Natural killer cell treated with Interleukin-12 subunit alpha and Interleukin-12 subunit beta and Interleukin-15 and Interleukin-18, amount 100 ng/mL, for 72 hours (primary cell): ENCODE results near the gene OSBP. TPM values are rescaled to one million over a fixed set of nuclear protein-coding genes. Genes with fewer than 3 reads are reported as not detected.

Experiments
- ATAC-seq, 2 donors: fragments of 150-1000 bp; cut with Tn5 transposase in 1 of 2; sonication (Bioruptor Pico), chemical (Tn5 transposase) in 1 of 2; 2 replicates each; pipeline ENCODE4 v1.10.0; 2021
- DNase-seq: peaks from one replicate; pipeline ENCODE4 v3.0.0; 2022; ENCODE audit warnings: low spot score
- H3K27ac Mint-ChIP-seq, 2 donors: 1 replicate in 1 of 2; 2 replicates in 1 of 2; pipeline ENCODE4 v1.8.0; 2022; ENCODE audit warnings: mixed read lengths in 2 of 2, mild to moderate bottlenecking in 1 of 2, moderate library complexity in 1 of 2
- H3K27me3 Mint-ChIP-seq, 2 donors: 1 replicate in 1 of 2; 2 replicates in 1 of 2; pipeline ENCODE4 v1.8.0; 2022; ENCODE audit warnings: mixed read lengths in 2 of 2
- H3K36me3 Mint-ChIP-seq: one replicate; pipeline ENCODE4 v1.8.0; 2022; ENCODE audit warnings: mixed read lengths
- H3K4me1 Mint-ChIP-seq, 2 donors: 1 replicate in 1 of 2; 2 replicates in 1 of 2; pipeline ENCODE4 v1.8.0; 2022; ENCODE audit warnings: low read depth in 2 of 2, mixed read lengths in 2 of 2, mild to moderate bottlenecking in 1 of 2
- H3K4me3 Mint-ChIP-seq: one replicate; pipeline ENCODE4 v1.8.0; 2022; ENCODE audit warnings: mixed read lengths
- H3K9me3 Mint-ChIP-seq: 2 replicates; pipeline ENCODE4 v1.8.0; 2022; ENCODE audit warnings: mixed read lengths
- total RNA-seq, 2 donors: library from RNA; stranded (reverse); gene quantifications; one replicate each; pipeline ENCODE4 v1.2.3, GENCODE V29; 2022

The OSBP gene
- total RNA-seq, 2 donors from 2014 or later, result 40.5 to 45.2 TPM

GRCh38 chr11:59578369-59578768 is 37.2 kb downstream of the OSBP start:
- Mint-ChIP-seq H3K4me1 (no peaks in the 10 kb centered on the region), H3K4me3 (no peak overlapping the region), H3K9me3 (no peaks in the 10 kb centered on the region), H3K27me3 (no peaks in the 10 kb centered on the region), H3K27ac (no peak overlapping the region), H3K36me3 (peaks cover 46% of the 10 kb centered on the region)
- no peak for ATAC-seq
- no peak for DNase-seq

GRCh38 chr11:59575505-59575904 is 40.1 kb downstream of the OSBP start:
- Mint-ChIP-seq H3K4me1 (no peaks in the 10 kb centered on the region), H3K4me3 (no peak overlapping the region), H3K27ac (no peak overlapping the region), H3K36me3 (peaks cover 41% of the 10 kb centered on the region), H3K9me3 (no peaks in the 10 kb centered on the region), H3K27me3 (no peaks in the 10 kb centered on the region)
- DNase-seq (no peak), ATAC-seq (no peak)

- Mint-ChIP-seq H3K36me3 (peaks cover 36% of the 10 kb centered on the region), H3K4me3 (no peak overlapping the region)
Measured at GRCh38 chr11:59574932-59575502, 40.6 kb downstream of the OSBP start.

GRCh38 chr11:59574467-59574866 is 41.1 kb downstream of the OSBP start:
- peaks cover 31% of the 10 kb centered on the region for H3K36me3 Mint-ChIP-seq
- no peak overlapping the region for H3K27ac Mint-ChIP-seq
- ATAC-seq, result no peak
- no peak overlapping the region for H3K4me3 Mint-ChIP-seq
- no peaks in the 10 kb centered on the region for H3K27me3 Mint-ChIP-seq
- H3K9me3 Mint-ChIP-seq, result no peaks in the 10 kb centered on the region
- DNase-seq, result no peak
- no peaks in the 10 kb centered on the region for H3K4me1 Mint-ChIP-seq

More at GRCh38 chr11:59574932-59575502, 40.6 kb downstream of the OSBP start:
- Mint-ChIP-seq H3K27ac (no peak overlapping the region), H3K4me1 (no peaks in the 10 kb centered on the region), H3K27me3 (no peaks in the 10 kb centered on the region), H3K9me3 (no peaks in the 10 kb centered on the region)
- no peak for DNase-seq
- ATAC-seq, result no peak

- no peak for DNase-seq
- Mint-ChIP-seq H3K4me1 (no peaks in the 10 kb centered on the region), H3K27me3 (no peaks in the 10 kb centered on the region), H3K36me3 (peaks cover 24% of the 10 kb centered on the region), H3K9me3 (no peaks in the 10 kb centered on the region), H3K27ac (no peak overlapping the region), H3K4me3 (no peak overlapping the region)
- ATAC-seq, result no peak
Measured at GRCh38 chr11:59573216-59573615, 42.4 kb downstream of the OSBP start.

- Mint-ChIP-seq H3K4me3 (no peak overlapping the region), H3K27me3 (no peaks in the 10 kb centered on the region)
Measured at GRCh38 chr11:59572091-59572490, 43.5 kb downstream of the OSBP start.

GRCh38 chr11:59562292-59562691 is 53.3 kb downstream of the OSBP start:
- peaks cover 0 to 4% of the 10 kb centered on the region in 2 donors for H3K27me3 Mint-ChIP-seq
- peaks cover 24 to 30% of the 10 kb centered on the region in 2 donors for H3K4me1 Mint-ChIP-seq
- no peaks in the 10 kb centered on the region for H3K9me3 Mint-ChIP-seq
- H3K36me3 Mint-ChIP-seq, result no peaks in the 10 kb centered on the region
- H3K4me3 Mint-ChIP-seq, result no peak overlapping the region
- DNase-seq (no peak), ATAC-seq (no peak)
- peak overlapping the region; percentile 45 to 94 for H3K27ac Mint-ChIP-seq

More at GRCh38 chr11:59572091-59572490, 43.5 kb downstream of the OSBP start:
- Mint-ChIP-seq H3K36me3 (peaks cover 24% of the 10 kb centered on the region), H3K4me1 (no peaks in the 10 kb centered on the region), H3K27ac (no peak overlapping the region), H3K9me3 (no peaks in the 10 kb centered on the region)
- ATAC-seq, result no peak
- DNase-seq, result no peak

GRCh38 chr11:59560702-59561473 is 54.7 kb downstream of the OSBP start:
- Mint-ChIP-seq H3K4me3 (peak overlapping the region; percentile 74), H3K9me3 (no peaks in the 10 kb centered on the region), H3K27me3 (peaks cover 5% of the 10 kb centered on the region in 2 donors), H3K27ac (peak overlapping the region; percentile 94 to 97), H3K4me1 (peaks cover 37 to 38% of the 10 kb centered on the region in 2 donors), H3K36me3 (no peaks in the 10 kb centered on the region)
- ATAC-seq (peak; percentile 65 to 76), DNase-seq (peak; percentile 76)

- Mint-ChIP-seq H3K36me3 (no peaks in the 10 kb centered on the region), H3K27me3 (peaks cover 7 to 8% of the 10 kb centered on the region in 2 donors), H3K4me1 (peaks cover 41 to 43% of the 10 kb centered on the region in 2 donors), H3K27ac (peak overlapping the region; percentile 94 to 97), H3K9me3 (no peaks in the 10 kb centered on the region), H3K4me3 (peak overlapping the region; percentile 74)
- peak; percentile 71 for DNase-seq
- ATAC-seq, result peak; percentile 59 to 72
Measured at GRCh38 chr11:59560290-59560701, 55.3 kb downstream of the OSBP start.

GRCh38 chr11:59559886-59560285 is 55.7 kb downstream of the OSBP start:
- ATAC-seq (peak in 1 of 2 donors; percentile 2), DNase-seq (no peak)
- peak overlapping the region; percentile 94 to 97 for H3K27ac Mint-ChIP-seq
- H3K9me3 Mint-ChIP-seq, result no peaks in the 10 kb centered on the region
- peaks cover 7 to 8% of the 10 kb centered on the region in 2 donors for H3K27me3 Mint-ChIP-seq
- peak overlapping the region; percentile 74 for H3K4me3 Mint-ChIP-seq
- H3K36me3 Mint-ChIP-seq, result no peaks in the 10 kb centered on the region
- H3K4me1 Mint-ChIP-seq, result peaks cover 41 to 43% of the 10 kb centered on the region in 2 donors

GRCh38 chr11:59558270-59558643 is 57.3 kb downstream of the OSBP start:
- Mint-ChIP-seq H3K4me3 (peak overlapping the region; percentile 39), H3K4me1 (peaks cover 41 to 43% of the 10 kb centered on the region in 2 donors), H3K27ac (peak overlapping the region in 1 of 2 donors; percentile 72), H3K27me3 (peaks cover 7 to 8% of the 10 kb centered on the region in 2 donors), H3K9me3 (no peaks in the 10 kb centered on the region), H3K36me3 (no peaks in the 10 kb centered on the region)
- DNase-seq, result no peak
- ATAC-seq, result no peak

GRCh38 chr11:59556917-59557348 is 58.6 kb downstream of the OSBP start:
- Mint-ChIP-seq H3K4me1 (peaks cover 38 to 44% of the 10 kb centered on the region in 2 donors), H3K9me3 (no peaks in the 10 kb centered on the region), H3K36me3 (no peaks in the 10 kb centered on the region), H3K27me3 (peaks cover 7 to 8% of the 10 kb centered on the region in 2 donors), H3K4me3 (peak overlapping the region; percentile 90), H3K27ac (peak overlapping the region; percentile 68 to 72)
- DNase-seq (no peak), ATAC-seq (peak in 1 of 2 donors; percentile 15)

GRCh38 chr11:59556115-59556916 is 59.3 kb downstream of the OSBP start:
- ATAC-seq (peak; percentile 70 to 73), DNase-seq (peak; percentile 68)
- Mint-ChIP-seq H3K9me3 (no peaks in the 10 kb centered on the region), H3K4me3 (peak overlapping the region; percentile 90), H3K36me3 (no peaks in the 10 kb centered on the region), H3K4me1 (peaks cover 39 to 46% of the 10 kb centered on the region in 2 donors), H3K27ac (peak overlapping the region; percentile 68 to 72), H3K27me3 (peaks cover 7 to 8% of the 10 kb centered on the region in 2 donors)
